GM23338 (cell line): ENCODE data around the gene MACROD1.

Source experiments
- CTCF ChIP-seq, 2 experiments: fragments of 200-600 bp in 1 of 2; sonication (generic) in 1 of 2; conservative IDR thresholded peaks; 2 replicates each; pipeline versions ENCODE4 v1.5.1 to v1.6.1; 2016 to 2017; ENCODE audit warnings: antibody characterized with exemption in 2 of 2, low read depth in 2 of 2, mild to moderate bottlenecking in 2 of 2, moderate library complexity in 1 of 2
- ETS1 ChIP-seq: IDR thresholded peaks from 2 replicates; pipeline ENCODE4 v1.6.1; 2016; ENCODE audit warnings: antibody characterized with exemption
- EZH2phosphoT487 ChIP-seq: fragments of 200-600 bp; sonication (generic); IDR thresholded peaks from one replicate; pipeline ENCODE4 v1.8.1; 2018; ENCODE audit warnings: antibody characterized with exemption; ENCODE audit not compliant: unreplicated experiment
- JUNB ChIP-seq: IDR thresholded peaks from one replicate; pipeline ENCODE4 v1.6.1; 2016; ENCODE audit warnings: antibody characterized with exemption; ENCODE audit not compliant: unreplicated experiment
- REST ChIP-seq: IDR thresholded peaks from one replicate; pipeline ENCODE4 v1.6.1; 2018; ENCODE audit warnings: antibody characterized with exemption; ENCODE audit not compliant: unreplicated experiment

GRCh38 chr11:64131683-64132190 lies 34.2 kb downstream of the MACROD1 start:
- TF ChIP-seq CTCF (conservative IDR thresholded peaks at IDR 0.05; ENCODE audit: low read depth in 2 of 2) (no peak), JUNB (no peak), ETS1 (no peak), EZH2phosphoT487 (no peak), REST (no peak)
